ENCODE measurements around the gene PLCB2. TPM values are rescaled to one million over a fixed set of nuclear protein-coding genes. Genes with fewer than 3 reads are reported as not detected.

Gene PLCB2
- total RNA-seq, 1 experiment from 2014 or later = 0.84 TPM

- H3K4me1 Mint-ChIP-seq (ENCODE audit: insufficient read depth, unreplicated experiment) = no peaks in the 10 kb centered on the region
- no peaks in the 10 kb centered on the region for H3K9me3 Mint-ChIP-seq (ENCODE audit: unreplicated experiment)
- ChIA-PET CTCF (interaction anchor here (0.7 to 6.8 kb wide), 5 partner anchors 10 to 68 kb away, joined by 3 to 38 read pairs (median 8); no protein-coding TSS in a partner anchor), POLR2A (interaction anchor here (1.4 kb wide), 1 partner anchor 10 kb away, joined by 5 read pairs; no protein-coding TSS in a partner anchor)
- no peak for DNase-seq (ENCODE audit: unreplicated experiment)
- intact Hi-C loops (cut with micrococcal nuclease) = no loop called here
- peaks cover 6% of the 10 kb centered on the region for H3K36me3 Mint-ChIP-seq (ENCODE audit: insufficient read depth, unreplicated experiment)
- no peak overlapping the region for H3K27ac Mint-ChIP-seq (ENCODE audit: low read depth, unreplicated experiment)
- no peak overlapping the region for H3K4me3 Mint-ChIP-seq (ENCODE audit: unreplicated experiment)
- no TSS peak for BruUV-seq (replicated peaks)
- no peaks in the 10 kb centered on the region for H3K27me3 Mint-ChIP-seq (ENCODE audit: insufficient read depth, unreplicated experiment)
- TF ChIP-seq CTCF (IDR thresholded peaks at IDR 0.05; ENCODE audit: unreplicated experiment) = peak; percentile 26
Measured at GRCh38 chr15:40354408-40355171, 46.9 kb upstream of the PLCB2 start.

- Mint-ChIP-seq H3K27ac (ENCODE audit: low read depth, unreplicated experiment) (no peak overlapping the region), H3K4me1 (ENCODE audit: insufficient read depth, unreplicated experiment) (no peaks in the 10 kb centered on the region), H3K27me3 (ENCODE audit: insufficient read depth, unreplicated experiment) (no peaks in the 10 kb centered on the region), H3K4me3 (ENCODE audit: unreplicated experiment) (no peak overlapping the region), H3K9me3 (ENCODE audit: unreplicated experiment) (no peaks in the 10 kb centered on the region), H3K36me3 (ENCODE audit: insufficient read depth, unreplicated experiment) (peaks cover 6% of the 10 kb centered on the region)
- intact Hi-C loops (cut with micrococcal nuclease) = no loop called here
- POLR2A ChIA-PET = interaction anchor here (0.7 kb wide), 1 partner anchor 10 kb away, joined by 3 read pairs; no protein-coding TSS in a partner anchor
- no peak for DNase-seq (ENCODE audit: unreplicated experiment)
- no peak for TF ChIP-seq CTCF (IDR thresholded peaks at IDR 0.05; ENCODE audit: unreplicated experiment)
- no TSS peak for BruUV-seq (replicated peaks)
- CTCF ChIA-PET = interaction anchor here (0.9 to 2.0 kb wide), 5 partner anchors 9 to 79 kb away, joined by 3 to 8 read pairs (median 5); no protein-coding TSS in a partner anchor
Measured at GRCh38 chr15:40353697-40354096, 46.0 kb upstream of the PLCB2 start.

GRCh38 chr15:40352281-40352901, 44.7 kb upstream of the PLCB2 start:
- ChIA-PET CTCF (interaction anchor here (0.6 to 2.0 kb wide), 7 partner anchors 8 to 78 kb away, joined by 3 to 10 read pairs (median 5); no protein-coding TSS in a partner anchor), POLR2A (no interaction called here)
- Mint-ChIP-seq H3K9me3 (ENCODE audit: unreplicated experiment) (no peaks in the 10 kb centered on the region), H3K27ac (ENCODE audit: low read depth, unreplicated experiment) (no peak overlapping the region), H3K4me1 (ENCODE audit: insufficient read depth, unreplicated experiment) (no peaks in the 10 kb centered on the region), H3K27me3 (ENCODE audit: insufficient read depth, unreplicated experiment) (no peaks in the 10 kb centered on the region), H3K4me3 (ENCODE audit: unreplicated experiment) (no peak overlapping the region), H3K36me3 (ENCODE audit: insufficient read depth, unreplicated experiment) (peaks cover 6% of the 10 kb centered on the region)
- TF ChIP-seq CTCF (IDR thresholded peaks at IDR 0.05; ENCODE audit: unreplicated experiment) = no peak
- no TSS peak for BruUV-seq (replicated peaks)
- no peak for DNase-seq (ENCODE audit: unreplicated experiment)
- intact Hi-C loops (cut with micrococcal nuclease) = no loop called here

GRCh38 chr15:40349163-40349562, 41.4 kb upstream of the PLCB2 start:
- Mint-ChIP-seq H3K9me3 (ENCODE audit: unreplicated experiment) (no peaks in the 10 kb centered on the region), H3K27ac (ENCODE audit: low read depth, unreplicated experiment) (no peak overlapping the region), H3K4me1 (ENCODE audit: insufficient read depth, unreplicated experiment) (peaks cover 16% of the 10 kb centered on the region), H3K27me3 (ENCODE audit: insufficient read depth, unreplicated experiment) (no peaks in the 10 kb centered on the region), H3K4me3 (ENCODE audit: unreplicated experiment) (no peak overlapping the region), H3K36me3 (ENCODE audit: insufficient read depth, unreplicated experiment) (no peaks in the 10 kb centered on the region)
- POLR2A ChIA-PET = no interaction called here
- BruUV-seq (replicated peaks) = no TSS peak
- CTCF ChIA-PET = interaction anchor here (1.3 to 1.8 kb wide), 2 partner anchors 18 to 70 kb away, joined by 4 to 6 read pairs; no protein-coding TSS in a partner anchor
- intact Hi-C loops (cut with micrococcal nuclease) = no loop called here
- no peak for DNase-seq (ENCODE audit: unreplicated experiment)
- no peak for TF ChIP-seq CTCF (IDR thresholded peaks at IDR 0.05; ENCODE audit: unreplicated experiment)

Data from MCF 10A (cell line).